Panc1 (cell line): ENCODE measurements around the gene TTC38.
"Not testable (repeated sequence)": the region's sequence is repeated elsewhere in the genome, so short reads cannot be mapped to it uniquely, and the experiment has no call there.

Source experiments
- CTCF ChIP-seq: fragments of 450-650 bp; IDR thresholded peaks from 2 replicates; pipeline ENCODE4 v1.5.1; 2017; ENCODE audit warnings: mild to moderate bottlenecking
- POLR2AphosphoS5 ChIP-seq: IDR thresholded peaks from 2 replicates; pipeline ENCODE4 v1.6.1; 2012; ENCODE audit warnings: mild to moderate bottlenecking, low read depth, low read length, moderate library complexity
- REST ChIP-seq, 2 experiments: IDR thresholded peaks; 2 replicates each; pipeline ENCODE4 v1.6.1; 2011 to 2012; ENCODE audit warnings: low read depth in 2 of 2, control low read depth in 1 of 2, low read length in 1 of 2, mild to moderate bottlenecking in 1 of 2, moderate library complexity in 1 of 2; ENCODE audit not compliant: insufficient read depth in 1 of 2
- SIN3A ChIP-seq: IDR thresholded peaks from 2 replicates; pipeline ENCODE4 v1.6.1; 2012; ENCODE audit warnings: low read depth, mild to moderate bottlenecking, low read length, moderate library complexity, borderline replicate concordance; ENCODE audit not compliant: insufficient read depth

DNA sequence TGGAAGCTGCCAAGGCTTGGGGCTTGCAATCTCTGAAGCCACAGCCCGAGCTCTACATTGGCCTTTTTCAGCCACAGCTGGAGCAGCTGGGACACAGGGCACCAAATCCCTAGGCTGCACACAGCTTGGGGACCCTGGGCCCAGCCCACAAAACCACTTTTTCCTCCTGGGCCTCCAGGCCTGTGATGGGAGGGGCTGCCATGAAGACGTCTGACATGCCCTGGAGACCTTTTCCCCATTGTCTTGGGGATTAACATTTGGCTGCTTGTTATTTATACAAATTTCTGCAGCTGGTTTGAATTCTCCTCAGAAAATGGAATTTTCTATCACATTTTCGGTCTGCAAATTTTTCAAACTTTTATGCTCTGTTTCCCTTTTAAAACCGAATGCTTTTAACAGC is 2.2 kb upstream of the TTC38 start:
- not testable (repeated sequence) for TF ChIP-seq CTCF; REST (IDR thresholded peaks at IDR 0.05; ENCODE audit: insufficient read depth in 1 of 2, low read depth in 2 of 2, low read length in 1 of 2); POLR2AphosphoS5; SIN3A
